Spleen (tissue), 7 donors: ENCODE measurements around the gene ATP6V0B.

ENCODE experiments used
- POLR2A ChIP-seq, 3 donors: fragments of 450-650 bp; IDR thresholded peaks; one replicate each; pipeline ENCODE4 v1.5.1; 2017; ENCODE audit warnings: antibody characterized with exemption in 3 of 3, mild to moderate bottlenecking in 1 of 3
- POLR2AphosphoS5 ChIP-seq, 3 donors: sonication (generic); formaldehyde crosslinking; IDR thresholded peaks; one replicate each; pipeline ENCODE4 v1.5.1; 2017; ENCODE audit warnings: antibody characterized with exemption in 3 of 3
- TF ChIP-seq, protein P1 (sequence below), 11 experiments: fragments of 200-600 bp in 7 of 11; fragments of 450-650 bp in 4 of 11; sonication (generic) in 4 of 11; IDR thresholded peaks in 8 of 11; conservative IDR thresholded peaks in 3 of 11; 1 replicate in 7 of 11; 2 replicates in 4 of 11; pipeline versions ENCODE4 v1.4.0 to v1.8.0; 2016 to 2021; ENCODE audit warnings: antibody characterized with exemption in 11 of 11, inconsistent platforms in 4 of 11, mild to moderate bottlenecking in 1 of 11
- donor health status: DM: no; HTN: no; CAD: no; lungs with moderate emphysema.
- donor health status: DM: no; HTN: no; CAD: no.
- donor health status: DM: no; HTN: no; CAD: no.

DNA sequence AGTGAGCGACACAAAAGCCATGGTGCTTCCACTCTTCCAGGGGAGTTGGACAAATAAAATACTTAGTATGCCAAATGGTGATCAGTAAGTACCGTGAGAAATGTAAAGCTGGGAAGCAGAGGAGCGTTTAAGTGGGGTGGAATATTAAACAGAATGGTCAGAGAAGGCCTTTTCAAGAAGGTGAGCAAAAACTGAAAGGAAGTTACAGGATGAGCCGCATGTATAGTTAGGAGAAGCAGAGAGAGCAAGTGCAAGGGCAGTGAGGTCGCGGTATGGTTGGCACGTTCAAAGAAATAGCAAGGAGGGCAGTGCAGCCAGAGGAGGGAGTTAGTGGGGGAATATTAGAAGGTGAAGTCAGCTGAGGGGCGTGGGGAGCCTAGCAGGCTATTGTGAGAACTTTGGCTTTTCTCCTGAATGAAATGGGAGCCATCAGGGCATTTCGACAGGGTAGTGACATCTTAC, 748 bp upstream of the ATP6V0B start:
- TF ChIP-seq, protein P1, sequence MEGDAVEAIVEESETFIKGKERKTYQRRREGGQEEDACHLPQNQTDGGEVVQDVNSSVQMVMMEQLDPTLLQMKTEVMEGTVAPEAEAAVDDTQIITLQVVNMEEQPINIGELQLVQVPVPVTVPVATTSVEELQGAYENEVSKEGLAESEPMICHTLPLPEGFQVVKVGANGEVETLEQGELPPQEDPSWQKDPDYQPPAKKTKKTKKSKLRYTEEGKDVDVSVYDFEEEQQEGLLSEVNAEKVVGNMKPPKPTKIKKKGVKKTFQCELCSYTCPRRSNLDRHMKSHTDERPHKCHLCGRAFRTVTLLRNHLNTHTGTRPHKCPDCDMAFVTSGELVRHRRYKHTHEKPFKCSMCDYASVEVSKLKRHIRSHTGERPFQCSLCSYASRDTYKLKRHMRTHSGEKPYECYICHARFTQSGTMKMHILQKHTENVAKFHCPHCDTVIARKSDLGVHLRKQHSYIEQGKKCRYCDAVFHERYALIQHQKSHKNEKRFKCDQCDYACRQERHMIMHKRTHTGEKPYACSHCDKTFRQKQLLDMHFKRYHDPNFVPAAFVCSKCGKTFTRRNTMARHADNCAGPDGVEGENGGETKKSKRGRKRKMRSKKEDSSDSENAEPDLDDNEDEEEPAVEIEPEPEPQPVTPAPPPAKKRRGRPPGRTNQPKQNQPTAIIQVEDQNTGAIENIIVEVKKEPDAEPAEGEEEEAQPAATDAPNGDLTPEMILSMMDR (IDR thresholded peaks at IDR 0.05 in 8 of 11, conservative IDR thresholded peaks at IDR 0.05 in 3 of 11) = no peak
- TF ChIP-seq POLR2AphosphoS5 (IDR thresholded peaks at IDR 0.05) (no peak), POLR2A (IDR thresholded peaks at IDR 0.05) (no peak)
